Measurements from ENCODE around the gene RABGAP1L. TPM values are rescaled to one million over a fixed set of nuclear protein-coding genes. Genes with fewer than 3 reads are reported as not detected.

Gene RABGAP1L
- total and polyA plus RNA-seq, 10 of the 15 experiments (the other 5 are each of a cell fraction or from before 2014, with no cell fraction given): 5.8 to 194 (median 113) TPM

DNA sequence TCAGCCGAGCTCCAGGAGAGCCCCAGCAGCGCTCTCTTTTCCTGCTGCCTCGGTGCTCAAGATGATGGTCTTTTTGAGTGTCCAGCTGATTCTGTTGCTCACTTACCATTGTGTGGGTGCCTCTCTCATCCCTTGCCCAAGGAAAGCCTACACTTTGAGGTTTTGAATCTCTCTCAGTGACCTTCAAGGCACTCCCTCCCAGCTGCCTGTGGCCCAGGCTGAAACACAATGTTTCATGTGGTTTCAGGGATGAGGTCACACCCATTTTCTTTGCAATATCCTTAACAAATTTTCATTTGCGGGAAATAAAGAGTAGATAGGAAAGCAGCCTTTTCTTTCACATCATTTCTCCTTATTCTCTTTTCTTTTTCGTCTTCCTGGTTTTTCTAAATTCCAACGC lies 876.5 kb downstream of the RABGAP1L start:
- no peak overlapping the region for H2AFZ ChIP-seq (ENCODE audit: control insufficient read depth, low read depth, low read length)
- intact Hi-C loops (cut with micrococcal nuclease; ENCODE audit: unreplicated experiment): no loop called here
- no peak for TF ChIP-seq TBL1XR1 (IDR thresholded peaks at IDR 0.05; ENCODE audit: low read depth, low read length)
- TF ChIP-seq SMC3 (IDR thresholded peaks at IDR 0.05; ENCODE audit: borderline replicate concordance, low read length): no peak
- TF ChIP-seq, protein P1, sequence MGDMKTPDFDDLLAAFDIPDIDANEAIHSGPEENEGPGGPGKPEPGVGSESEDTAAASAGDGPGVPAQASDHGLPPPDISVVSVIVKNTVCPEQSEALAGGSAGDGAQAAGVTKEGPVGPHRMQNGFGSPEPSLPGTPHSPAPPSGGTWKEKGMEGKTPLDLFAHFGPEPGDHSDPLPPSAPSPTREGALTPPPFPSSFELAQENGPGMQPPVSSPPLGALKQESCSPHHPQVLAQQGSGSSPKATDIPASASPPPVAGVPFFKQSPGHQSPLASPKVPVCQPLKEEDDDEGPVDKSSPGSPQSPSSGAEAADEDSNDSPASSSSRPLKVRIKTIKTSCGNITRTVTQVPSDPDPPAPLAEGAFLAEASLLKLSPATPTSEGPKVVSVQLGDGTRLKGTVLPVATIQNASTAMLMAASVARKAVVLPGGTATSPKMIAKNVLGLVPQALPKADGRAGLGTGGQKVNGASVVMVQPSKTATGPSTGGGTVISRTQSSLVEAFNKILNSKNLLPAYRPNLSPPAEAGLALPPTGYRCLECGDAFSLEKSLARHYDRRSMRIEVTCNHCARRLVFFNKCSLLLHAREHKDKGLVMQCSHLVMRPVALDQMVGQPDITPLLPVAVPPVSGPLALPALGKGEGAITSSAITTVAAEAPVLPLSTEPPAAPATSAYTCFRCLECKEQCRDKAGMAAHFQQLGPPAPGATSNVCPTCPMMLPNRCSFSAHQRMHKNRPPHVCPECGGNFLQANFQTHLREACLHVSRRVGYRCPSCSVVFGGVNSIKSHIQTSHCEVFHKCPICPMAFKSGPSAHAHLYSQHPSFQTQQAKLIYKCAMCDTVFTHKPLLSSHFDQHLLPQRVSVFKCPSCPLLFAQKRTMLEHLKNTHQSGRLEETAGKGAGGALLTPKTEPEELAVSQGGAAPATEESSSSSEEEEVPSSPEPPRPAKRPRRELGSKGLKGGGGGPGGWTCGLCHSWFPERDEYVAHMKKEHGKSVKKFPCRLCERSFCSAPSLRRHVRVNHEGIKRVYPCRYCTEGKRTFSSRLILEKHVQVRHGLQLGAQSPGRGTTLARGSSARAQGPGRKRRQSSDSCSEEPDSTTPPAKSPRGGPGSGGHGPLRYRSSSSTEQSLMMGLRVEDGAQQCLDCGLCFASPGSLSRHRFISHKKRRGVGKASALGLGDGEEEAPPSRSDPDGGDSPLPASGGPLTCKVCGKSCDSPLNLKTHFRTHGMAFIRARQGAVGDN (IDR thresholded peaks at IDR 0.05): no peak
- no peak for TF ChIP-seq ASH2L (IDR thresholded peaks at IDR 0.05; ENCODE audit: borderline replicate concordance, low read depth)
- TF ChIP-seq ZNF24 (IDR thresholded peaks at IDR 0.05): no peak
- TF ChIP-seq HCFC1 (IDR thresholded peaks at IDR 0.05; ENCODE audit: low read length): no peak
- TF ChIP-seq ETV6 (conservative IDR thresholded peaks at IDR 0.05 in 1 of 2, IDR thresholded peaks at IDR 0.05 in 1 of 2; ENCODE audit: borderline replicate concordance in 1 of 2, low read depth in 1 of 2): no peak
- TF ChIP-seq MYB (IDR thresholded peaks at IDR 0.05; ENCODE audit: borderline replicate concordance, low read depth, low read length): no peak
- TF ChIP-seq, protein P2, sequence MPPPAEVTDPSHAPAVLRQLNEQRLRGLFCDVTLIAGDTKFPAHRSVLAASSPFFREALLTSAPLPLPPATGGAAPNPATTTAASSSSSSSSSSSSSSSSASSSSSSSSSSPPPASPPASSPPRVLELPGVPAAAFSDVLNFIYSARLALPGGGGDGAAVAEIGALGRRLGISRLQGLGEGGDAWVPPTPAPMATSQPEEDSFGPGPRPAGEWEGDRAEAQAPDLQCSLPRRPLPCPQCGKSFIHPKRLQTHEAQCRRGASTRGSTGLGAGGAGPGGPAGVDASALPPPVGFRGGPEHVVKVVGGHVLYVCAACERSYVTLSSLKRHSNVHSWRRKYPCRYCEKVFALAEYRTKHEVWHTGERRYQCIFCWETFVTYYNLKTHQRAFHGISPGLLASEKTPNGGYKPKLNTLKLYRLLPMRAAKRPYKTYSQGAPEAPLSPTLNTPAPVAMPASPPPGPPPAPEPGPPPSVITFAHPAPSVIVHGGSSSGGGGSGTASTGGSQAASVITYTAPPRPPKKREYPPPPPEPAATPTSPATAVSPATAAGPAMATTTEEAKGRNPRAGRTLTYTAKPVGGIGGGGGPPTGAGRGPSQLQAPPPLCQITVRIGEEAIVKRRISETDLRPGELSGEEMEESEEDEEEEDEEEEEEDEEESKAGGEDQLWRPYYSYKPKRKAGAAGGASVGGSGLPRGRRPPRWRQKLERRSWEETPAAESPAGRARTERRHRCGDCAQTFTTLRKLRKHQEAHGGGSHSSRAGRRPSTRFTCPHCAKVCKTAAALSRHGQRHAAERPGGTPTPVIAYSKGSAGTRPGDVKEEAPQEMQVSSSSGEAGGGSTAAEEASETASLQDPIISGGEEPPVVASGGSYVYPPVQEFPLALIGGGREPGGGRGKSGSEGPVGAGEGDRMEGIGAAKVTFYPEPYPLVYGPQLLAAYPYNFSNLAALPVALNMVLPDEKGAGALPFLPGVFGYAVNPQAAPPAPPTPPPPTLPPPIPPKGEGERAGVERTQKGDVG (CRISPR knock-in tag; IDR thresholded peaks at IDR 0.05): no peak
- TF ChIP-seq, protein P3, sequence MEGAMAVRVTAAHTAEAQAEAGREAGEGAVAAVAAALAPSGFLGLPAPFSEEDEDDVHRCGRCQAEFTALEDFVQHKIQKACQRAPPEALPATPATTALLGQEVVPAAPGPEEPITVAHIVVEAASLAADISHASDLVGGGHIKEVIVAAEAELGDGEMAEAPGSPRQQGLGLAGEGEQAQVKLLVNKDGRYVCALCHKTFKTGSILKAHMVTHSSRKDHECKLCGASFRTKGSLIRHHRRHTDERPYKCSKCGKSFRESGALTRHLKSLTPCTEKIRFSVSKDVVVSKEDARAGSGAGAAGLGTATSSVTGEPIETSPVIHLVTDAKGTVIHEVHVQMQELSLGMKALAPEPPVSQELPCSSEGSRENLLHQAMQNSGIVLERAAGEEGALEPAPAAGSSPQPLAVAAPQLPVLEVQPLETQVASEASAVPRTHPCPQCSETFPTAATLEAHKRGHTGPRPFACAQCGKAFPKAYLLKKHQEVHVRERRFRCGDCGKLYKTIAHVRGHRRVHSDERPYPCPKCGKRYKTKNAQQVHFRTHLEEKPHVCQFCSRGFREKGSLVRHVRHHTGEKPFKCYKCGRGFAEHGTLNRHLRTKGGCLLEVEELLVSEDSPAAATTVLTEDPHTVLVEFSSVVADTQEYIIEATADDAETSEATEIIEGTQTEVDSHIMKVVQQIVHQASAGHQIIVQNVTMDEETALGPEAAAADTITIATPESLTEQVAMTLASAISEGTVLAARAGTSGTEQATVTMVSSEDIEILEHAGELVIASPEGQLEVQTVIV (IDR thresholded peaks at IDR 0.05; ENCODE audit: borderline replicate concordance, partially characterized antibody): no peak
- TF ChIP-seq, protein P4, sequence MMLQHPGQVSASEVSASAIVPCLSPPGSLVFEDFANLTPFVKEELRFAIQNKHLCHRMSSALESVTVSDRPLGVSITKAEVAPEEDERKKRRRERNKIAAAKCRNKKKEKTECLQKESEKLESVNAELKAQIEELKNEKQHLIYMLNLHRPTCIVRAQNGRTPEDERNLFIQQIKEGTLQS (IDR thresholded peaks at IDR 0.05; ENCODE audit: borderline replicate concordance, extremely low read depth, low read depth, low read length): no peak
- TF ChIP-seq SMARCA5 (IDR thresholded peaks at IDR 0.05): no peak
- no peak for TF ChIP-seq RAD51 (IDR thresholded peaks at IDR 0.05)

More for the DNA sequence above, 876.5 kb downstream of the RABGAP1L start:
- Histone ChIP-seq H4K20me1 (ENCODE audit: control insufficient read depth, insufficient read depth) (no peaks in the 10 kb centered on the region), H3K4me3 (no peak overlapping the region), H3K36me3 (ENCODE audit: control insufficient read depth in 2 of 2, insufficient read depth in 2 of 2, low read length in 1 of 2) (no peaks in the 10 kb centered on the region), H3K79me2 (ENCODE audit: control insufficient read depth, insufficient read depth, low read length) (no peaks in the 10 kb centered on the region), H3K9me3 (replicated peaks; ENCODE audit: control insufficient read depth, insufficient read depth, low read length) (no peaks in the 10 kb centered on the region), H3K4me1 (ENCODE audit: control insufficient read depth, insufficient read depth, low read length) (no peaks in the 10 kb centered on the region), H3K27ac (ENCODE audit: control insufficient read depth, insufficient read depth) (no peak overlapping the region), H3K4me2 (ENCODE audit: control insufficient read depth, insufficient read depth) (no peak overlapping the region), H3K9ac (ENCODE audit: control insufficient read depth, insufficient read depth, low read length) (no peak overlapping the region), H3K27me3 (replicated peaks in 1 of 2; ENCODE audit: control insufficient read depth in 2 of 2, insufficient read depth in 2 of 2, low read length in 1 of 2) (peaks cover 0 to 3% of the 10 kb centered on the region in 2 experiments; a peak in 2 of 4 replicates)
- WGBS (ENCODE audit: insufficient coverage, insufficient replicate concordance, low lambda C conversion rate, missing lambda C conversion rate): 54% methylated on average over 6 of the region's 6 CpGs
- DNase-seq (ENCODE audit: low read depth, low spot score) (no peak), FAIRE-seq (no peak), ATAC-seq (no peak)
- in situ Hi-C loops (cut with MboI): no loop called here
- BruUV-seq (replicated peaks): no TSS peak
- CTCF ChIA-PET: interaction anchor here (0.9 to 2.3 kb wide), 5 partner anchors 11 to 119 kb away, joined by 3 to 8 read pairs (median 3); no protein-coding TSS in a partner anchor
- POLR2A ChIA-PET: no interaction called here
- RAD21 ChIA-PET (ENCODE audit: unreplicated experiment): interaction anchor here (1.6 kb wide), 1 partner anchor 89 kb away, joined by 4 read pairs; no protein-coding TSS in a partner anchor
- SMC1A ChIA-PET (ENCODE audit: uncharacterized antibody, unreplicated experiment): no interaction called here

Data from GM12878 (cell line).